GM12892 (cell line): ENCODE results near the gene SNX24.

Experiments
- POLR2A ChIP-seq: IDR thresholded peaks from 2 replicates; pipeline ENCODE4 v1.6.1; 2011; ENCODE audit warnings: low read depth, low read length, control low read depth
- POLR2AphosphoS5 ChIP-seq: IDR thresholded peaks from 2 replicates; pipeline ENCODE4 v1.6.1; 2011; ENCODE audit warnings: low read depth, low read length, control low read depth

DNA sequence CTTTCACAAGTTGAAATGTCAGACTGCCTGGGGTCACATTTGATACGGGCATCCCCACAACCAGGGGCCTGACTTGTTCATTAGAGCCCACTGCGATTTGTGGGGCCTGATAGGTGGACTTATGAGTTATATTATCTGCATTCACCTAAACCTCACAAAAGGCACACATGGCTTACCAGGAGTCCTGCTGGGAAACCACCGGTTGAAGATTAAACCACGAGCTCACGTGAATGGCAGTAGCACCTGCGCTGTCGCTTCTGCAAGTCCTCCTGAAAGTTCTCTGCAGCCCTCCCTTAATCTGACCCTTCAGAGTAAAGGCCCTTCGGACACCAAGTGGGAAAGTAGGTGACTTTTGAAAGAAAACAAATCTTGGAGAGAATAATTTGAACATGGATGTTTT is 122.2 kb downstream of the SNX24 start:
- TF ChIP-seq POLR2A: no peak
- no peak for TF ChIP-seq POLR2AphosphoS5
